OCI-LY3 (cell line): Measurements from ENCODE around the gene VN1R5.
"Not testable (repeated sequence)": the region's sequence is repeated elsewhere in the genome, so short reads cannot be mapped to it uniquely, and the experiment has no call there.

ENCODE experiments used
- H2AFZ ChIP-seq: fragments of 200-600, 300-600 bp; shearing (Covaris generic); 2 replicates; pipeline ENCODE4 v1.6.0; 2014; ENCODE audit warnings: antibody characterized with exemption, low read depth, low read length
- H3K27ac ChIP-seq: fragments of 200-600, 300-600 bp; sonication (generic); 2 replicates; pipeline ENCODE4 v1.5.1; 2014; ENCODE audit warnings: mild to moderate bottlenecking, low read length, moderate library complexity, mixed read lengths
- H3K27me3 ChIP-seq: fragments of 200-600, 300-600 bp; sonication (generic); 2 replicates; pipeline ENCODE4 v1.6.1; 2014; ENCODE audit warnings: low read depth, low read length, mixed read lengths
- H3K36me3 ChIP-seq: fragments of 200-600, 300-600 bp; sonication (generic); replicated peaks from 2 replicates; pipeline ENCODE3; 2014; ENCODE audit warnings: low read depth, low read length, mixed read lengths
- H3K4me1 ChIP-seq: fragments of 300-600, 200-600 bp; sonication (generic); 2 replicates; pipeline ENCODE4 v1.6.1; 2014; ENCODE audit warnings: low read length, mixed read lengths
- H3K4me2 ChIP-seq: fragments of 200-600, 300-600 bp; sonication (generic); 2 replicates; pipeline ENCODE4 v1.6.1; 2014; ENCODE audit warnings: low read length, mixed read lengths
- H3K4me3 ChIP-seq: fragments of 300-600, 200-600 bp; sonication (generic); 2 replicates; pipeline ENCODE4 v1.5.1; 2014; ENCODE audit warnings: antibody characterized with exemption, mild to moderate bottlenecking, low read length, moderate library complexity
- H3K79me2 ChIP-seq: fragments of 300-600, 200-600 bp; shearing (Covaris generic); 2 replicates; pipeline ENCODE4 v1.6.1; 2014; ENCODE audit warnings: mild to moderate bottlenecking, low read length, mixed read lengths
- H3K9ac ChIP-seq: fragments of 300-600, 200-600 bp; shearing (Covaris generic); 2 replicates; pipeline ENCODE4 v1.6.0; 2014; ENCODE audit warnings: mild to moderate bottlenecking, low read length, moderate library complexity
- H3K9me3 ChIP-seq: fragments of 200-600, 300-600 bp; shearing (Covaris generic); 2 replicates; pipeline ENCODE4 v1.6.1; 2014; ENCODE audit warnings: low read length, mixed read lengths; ENCODE audit not compliant: insufficient read depth
- H4K20me1 ChIP-seq: fragments of 200-600, 300-600 bp; sonication (generic); 2 replicates; pipeline ENCODE4 v1.6.1; 2016; ENCODE audit warnings: low read length, mixed read lengths; ENCODE audit not compliant: insufficient read depth
- CTCF ChIP-seq: fragments of 200-600, 300-600 bp; sonication (generic); IDR thresholded peaks from 2 replicates; pipeline ENCODE4 v1.5.1; 2014; ENCODE audit warnings: antibody characterized with exemption, low read length, low read depth
- EZH2phosphoT487 ChIP-seq: fragments of 200-600 bp; shearing (Covaris generic); IDR thresholded peaks from 2 replicates; pipeline ENCODE4 v1.6.1; 2018; ENCODE audit warnings: antibody characterized with exemption, mixed run types, low read depth

VN1R5 gene

GRCh38 chr1:247281001-247281574 is 25.2 kb downstream of the VN1R5 start:
- no peaks in the 10 kb centered on the region for H3K4me1 ChIP-seq
- H3K79me2 ChIP-seq = no peaks in the 10 kb centered on the region
- H3K27ac ChIP-seq = no peak overlapping the region
- H2AFZ ChIP-seq = no peak overlapping the region
- H3K4me2 ChIP-seq = no peak overlapping the region
- no peaks in the 10 kb centered on the region for H3K27me3 ChIP-seq
- no peaks in the 10 kb centered on the region for H3K36me3 ChIP-seq
- no peaks in the 10 kb centered on the region for H4K20me1 ChIP-seq
- TF ChIP-seq CTCF (no peak), EZH2phosphoT487 (no peak)
- H3K9ac ChIP-seq = no peak overlapping the region
- no peak overlapping the region for H3K4me3 ChIP-seq
- H3K9me3 ChIP-seq = no peaks in the 10 kb centered on the region

GRCh38 chr1:247286134-247286670 is 30.3 kb downstream of the VN1R5 start:
- Histone ChIP-seq H2AFZ (no peak overlapping the region), H3K27ac (no peak overlapping the region), H3K9me3 (no peaks in the 10 kb centered on the region), H3K36me3 (no peaks in the 10 kb centered on the region), H3K79me2 (no peaks in the 10 kb centered on the region), H3K4me1 (no peaks in the 10 kb centered on the region), H4K20me1 (no peaks in the 10 kb centered on the region), H3K27me3 (no peaks in the 10 kb centered on the region), H3K9ac (no peak overlapping the region), H3K4me3 (no peak overlapping the region), H3K4me2 (no peak overlapping the region)
- TF ChIP-seq CTCF (no peak), EZH2phosphoT487 (no peak)

GRCh38 chr1:247287460-247287859 is 31.6 kb downstream of the VN1R5 start:
- Histone ChIP-seq H4K20me1 (no peaks in the 10 kb centered on the region), H3K36me3 (no peaks in the 10 kb centered on the region), H2AFZ (no peak overlapping the region), H3K27me3 (no peaks in the 10 kb centered on the region), H3K9me3 (no peaks in the 10 kb centered on the region), H3K9ac (no peak overlapping the region), H3K79me2 (no peaks in the 10 kb centered on the region), H3K4me3 (no peak overlapping the region), H3K4me2 (no peak overlapping the region), H3K4me1 (no peaks in the 10 kb centered on the region), H3K27ac (no peak overlapping the region)
- peak; percentile 21; the same call in 1 of the 2 replicates for TF ChIP-seq CTCF
- TF ChIP-seq EZH2phosphoT487 = no peak

- H3K4me2 ChIP-seq = no peak overlapping the region
- H3K9me3 ChIP-seq = no peaks in the 10 kb centered on the region
- H2AFZ ChIP-seq = no peak overlapping the region
- no peak overlapping the region for H3K4me3 ChIP-seq
- no peaks in the 10 kb centered on the region for H3K79me2 ChIP-seq
- no peak overlapping the region for H3K27ac ChIP-seq
- no peaks in the 10 kb centered on the region for H4K20me1 ChIP-seq
- H3K27me3 ChIP-seq = no peaks in the 10 kb centered on the region
- H3K9ac ChIP-seq = no peak overlapping the region
- H3K36me3 ChIP-seq = no peaks in the 10 kb centered on the region
- TF ChIP-seq EZH2phosphoT487 = no peak
- TF ChIP-seq CTCF = no peak
- no peaks in the 10 kb centered on the region for H3K4me1 ChIP-seq
These were observed 32.5 kb downstream of the VN1R5 start for GRCh38 chr1:247288341-247288740.

- H3K9ac ChIP-seq, H3K4me2 ChIP-seq, H2AFZ ChIP-seq: not testable (repeated sequence)
These were observed 33.5 kb downstream of the VN1R5 start for GRCh38 chr1:247289274-247289892.

More at GRCh38 chr1:247289274-247289892, 33.5 kb downstream of the VN1R5 start:
- not testable (repeated sequence) for H3K4me1 ChIP-seq, H3K79me2 ChIP-seq, H3K27me3 ChIP-seq, H3K36me3 ChIP-seq, H3K9me3 ChIP-seq, H3K4me3 ChIP-seq, H3K27ac ChIP-seq, H4K20me1 ChIP-seq
